Transverse colon (tissue), 4 donors: ENCODE measurements around the gene VN1R2. TPM values are rescaled to one million over a fixed set of nuclear protein-coding genes. Genes with fewer than 3 reads are reported as not detected.
"Not testable (repeated sequence)": the region's sequence is repeated elsewhere in the genome, so short reads cannot be mapped to it uniquely, and the experiment has no call there.

Source experiments
- DNase-seq: peaks from one replicate; pipeline ENCODE4 v3.0.0-alpha.2; 2019
- H3K27ac ChIP-seq, 4 donors: fragments of 200-600 bp; sonication (generic); 2 replicates each; pipeline ENCODE4 v1.5.1; 2016 to 2018; ENCODE audit warnings: inconsistent platforms in 4 of 4
- H3K27me3 ChIP-seq: fragments of 200-600 bp; sonication (generic); 2 replicates; pipeline ENCODE4 v1.5.1; 2017; ENCODE audit warnings: inconsistent platforms
- H3K36me3 ChIP-seq, 4 donors: fragments of 200-600 bp; sonication (generic); 2 replicates each; pipeline ENCODE4 v1.5.1; 2017 to 2019; ENCODE audit warnings: inconsistent platforms in 4 of 4
- H3K4me1 ChIP-seq, 4 donors: fragments of 200-600 bp; sonication (generic); 2 replicates each; pipeline ENCODE4 v1.5.1; 2017 to 2020; ENCODE audit warnings: inconsistent platforms in 4 of 4
- H3K4me3 ChIP-seq, 4 donors: fragments of 200-600 bp; sonication (generic); 1 replicate in 1 of 4; 2 replicates in 3 of 4; pipeline versions ENCODE4 v1.5.1 to v1.6.1; 2017 to 2019; ENCODE audit warnings: inconsistent platforms in 4 of 4
- H3K9me3 ChIP-seq, 2 donors: fragments of 200-600 bp; sonication (generic); 2 replicates each; pipeline ENCODE4 v1.5.1; 2017 to 2019; ENCODE audit warnings: inconsistent platforms in 2 of 2
- EP300 ChIP-seq: sonication (generic); formaldehyde crosslinking; IDR thresholded peaks from one replicate; pipeline ENCODE4 v1.6.1; 2017; ENCODE audit warnings: antibody characterized with exemption, low read depth
- POLR2A ChIP-seq: fragments of 450-650 bp; IDR thresholded peaks from one replicate; pipeline ENCODE4 v1.6.1; 2016; ENCODE audit warnings: antibody characterized with exemption, mild to moderate bottlenecking, moderate library complexity
- POLR2AphosphoS5 ChIP-seq, 3 donors: sonication (generic); formaldehyde crosslinking; IDR thresholded peaks; one replicate each; pipeline ENCODE4 v1.6.1; 2016; ENCODE audit warnings: antibody characterized with exemption in 3 of 3
- whole genome bisulfite sequencing, 2 donors: methylation state at CpG; one replicate each; pipeline ENCODE4 v1.1.5; 2018; ENCODE audit warnings: low coverage in 1 of 2; 5-methylcytosine and 5-hydroxymethylcytosine counted together
- in situ Hi-C, 4 donors: fragments of 200-750 bp; cut with MboI; loops; one replicate each; pipeline versions ENCODE4 v1.15.0 to v1.15.1; 2017; ENCODE audit warnings: low sequenced_read_pairs in 3 of 4, low pct_ligation_motif_present in 1 of 4, low pct_unique_long_range_greater_than_20kb in 1 of 4
- intact Hi-C: fragments of 100-400 bp; cut with DNase I; formaldehyde crosslinking; loops from one replicate; pipeline ENCODE4 v1.15.1; 2023; ENCODE audit warnings: low total_unique reads
- total RNA-seq, 4 donors: library from RNA; depleted of rRNA; stranded (reverse); fragments of >200 nt; gene quantifications; one replicate each; pipeline ENCODE4 v1.1.0, GENCODE V29; 2016
- TF ChIP-seq, protein P1 (sequence below), 5 experiments: fragments of 200-600 bp in 3 of 5; fragments of 450-650 bp in 2 of 5; sonication (generic) in 3 of 5; IDR thresholded peaks; 1 replicate in 2 of 5; 2 replicates in 3 of 5; pipeline ENCODE4 v1.5.1; 2016 to 2017; ENCODE audit warnings: antibody characterized with exemption in 5 of 5, inconsistent platforms in 3 of 5, mild to moderate bottlenecking in 2 of 5, moderate library complexity in 1 of 5

Gene VN1R2, protein sequence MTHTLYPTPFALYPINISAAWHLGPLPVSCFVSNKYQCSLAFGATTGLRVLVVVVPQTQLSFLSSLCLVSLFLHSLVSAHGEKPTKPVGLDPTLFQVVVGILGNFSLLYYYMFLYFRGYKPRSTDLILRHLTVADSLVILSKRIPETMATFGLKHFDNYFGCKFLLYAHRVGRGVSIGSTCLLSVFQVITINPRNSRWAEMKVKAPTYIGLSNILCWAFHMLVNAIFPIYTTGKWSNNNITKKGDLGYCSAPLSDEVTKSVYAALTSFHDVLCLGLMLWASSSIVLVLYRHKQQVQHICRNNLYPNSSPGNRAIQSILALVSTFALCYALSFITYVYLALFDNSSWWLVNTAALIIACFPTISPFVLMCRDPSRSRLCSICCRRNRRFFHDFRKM
- total RNA-seq = not detected

DNA sequence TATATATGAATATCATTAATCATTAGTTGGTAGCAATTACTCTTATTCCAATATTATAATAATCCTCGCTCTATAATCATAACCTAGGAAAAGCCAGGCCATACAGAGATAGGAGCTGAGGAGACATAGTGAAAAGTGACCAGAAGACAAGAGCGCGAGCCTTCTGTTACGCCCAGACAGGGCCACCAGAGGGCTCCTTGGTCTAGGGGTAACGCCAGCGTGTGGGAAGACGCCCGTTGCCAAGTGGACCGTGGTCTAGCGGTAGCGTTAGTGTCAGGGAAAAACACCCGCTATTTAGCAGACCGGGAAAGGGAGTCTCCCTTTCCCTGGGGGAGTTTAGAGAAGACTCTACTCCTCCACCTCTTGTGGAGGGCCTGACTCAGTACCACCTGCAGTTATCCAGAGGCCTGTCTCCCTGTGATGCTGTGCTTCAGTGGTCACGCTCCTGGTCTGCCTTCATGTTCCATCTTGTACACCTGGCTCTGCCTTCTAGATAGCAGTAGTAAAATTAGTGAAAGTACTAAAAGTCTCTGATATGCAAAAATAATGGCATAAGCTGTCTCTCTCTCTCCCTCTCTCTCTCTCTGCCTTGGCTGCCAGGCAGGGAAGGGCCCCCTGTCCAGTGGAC, at the start of gene VN1R2:
Gene VN1R2, plus strand, starts transcription at position 578 of the 628 bp plus-strand sequence. CDS start 84 bp downstream, outside the sequence.
- H3K27me3 ChIP-seq, H3K27ac ChIP-seq, intact Hi-C loops, H3K36me3 ChIP-seq, DNase-seq, in situ Hi-C loops, H3K4me3 ChIP-seq: not testable (repeated sequence)
- WGBS, 2 donors = 70 to 74% methylated on average over 6 to 14 of the region's 14 CpGs
- peaks cover 0 to 13% (median 2%) of the 10 kb centered on the region in 4 donors for H3K4me1 ChIP-seq
- H3K9me3 ChIP-seq = peaks cover 3 to 10% of the 10 kb centered on the region in 2 donors

DNA sequence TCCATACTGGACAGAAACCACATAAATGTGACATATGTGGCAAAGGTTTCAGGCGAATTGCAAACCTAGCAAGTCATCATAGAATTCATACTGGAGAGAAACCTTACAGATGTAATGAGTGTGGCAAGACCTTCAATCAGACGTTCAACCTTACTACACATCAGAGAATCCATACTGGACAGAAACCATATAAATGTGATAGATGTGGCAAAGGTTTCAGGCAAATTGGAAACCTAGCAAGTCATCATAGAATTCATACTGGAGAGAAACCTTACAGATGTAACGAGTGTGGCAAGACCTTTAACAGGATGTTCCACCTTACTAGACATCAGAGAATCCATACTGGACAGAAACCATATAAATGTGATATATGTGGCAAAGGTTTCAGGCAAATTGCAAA, 46.5 kb upstream of the VN1R2 start:
- H3K27me3 ChIP-seq, intact Hi-C loops, in situ Hi-C loops, H3K4me3 ChIP-seq, DNase-seq, H3K27ac ChIP-seq, H3K4me1 ChIP-seq: not testable (repeated sequence)
- H3K36me3 ChIP-seq = peaks cover 0 to 48% (median 18%) of the 10 kb centered on the region in 4 donors
- WGBS, 2 donors = 83 to 85% methylated on average over 3 of the region's 3 CpGs
- peaks cover 84 to 90% of the 10 kb centered on the region in 2 donors for H3K9me3 ChIP-seq

DNA sequence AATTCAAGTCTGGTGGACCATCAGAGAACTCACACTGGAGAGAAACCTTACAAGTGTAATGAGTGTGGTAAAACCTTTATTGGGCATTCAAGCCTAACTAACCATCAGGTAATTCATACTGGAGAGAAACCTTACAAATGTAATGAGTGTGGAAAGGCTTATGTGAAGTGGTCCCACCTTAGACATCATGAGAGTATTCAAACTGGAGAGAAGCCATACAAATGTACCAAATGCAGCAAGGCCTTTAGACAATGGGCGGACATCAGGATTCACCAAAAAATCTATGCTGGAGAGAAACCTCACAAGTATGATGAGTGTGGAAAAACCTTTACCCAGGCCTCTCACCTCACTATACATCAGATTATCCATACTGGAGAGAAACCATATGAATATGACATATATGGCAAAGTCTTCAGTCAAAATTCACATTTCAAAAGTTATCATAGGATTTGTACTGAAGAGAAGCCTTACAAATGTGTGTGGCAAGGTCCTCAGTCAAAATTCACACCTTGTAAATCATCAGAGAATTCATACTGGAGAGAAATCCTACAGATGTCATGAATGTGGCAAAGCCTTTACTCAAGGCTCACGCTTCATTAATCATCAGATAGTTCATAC, 45.3 kb upstream of the VN1R2 start:
- WGBS, 2 donors = 98 to 100% methylated on average over 1 to 2 of the region's 2 CpGs
- Histone ChIP-seq H3K36me3 (peaks cover 0 to 41% (median 16%) of the 10 kb centered on the region in 4 donors), H3K27me3 (no peaks in the 10 kb centered on the region), H3K4me1 (no peaks in the 10 kb centered on the region), H3K27ac (no peak overlapping the region), H3K4me3 (no peak overlapping the region), H3K9me3 (peaks cover 94% of the 10 kb centered on the region in 2 donors)
- no peak for DNase-seq
- intact Hi-C loops (no loop called here), in situ Hi-C loops (no loop called here)
- TF ChIP-seq, protein P1, sequence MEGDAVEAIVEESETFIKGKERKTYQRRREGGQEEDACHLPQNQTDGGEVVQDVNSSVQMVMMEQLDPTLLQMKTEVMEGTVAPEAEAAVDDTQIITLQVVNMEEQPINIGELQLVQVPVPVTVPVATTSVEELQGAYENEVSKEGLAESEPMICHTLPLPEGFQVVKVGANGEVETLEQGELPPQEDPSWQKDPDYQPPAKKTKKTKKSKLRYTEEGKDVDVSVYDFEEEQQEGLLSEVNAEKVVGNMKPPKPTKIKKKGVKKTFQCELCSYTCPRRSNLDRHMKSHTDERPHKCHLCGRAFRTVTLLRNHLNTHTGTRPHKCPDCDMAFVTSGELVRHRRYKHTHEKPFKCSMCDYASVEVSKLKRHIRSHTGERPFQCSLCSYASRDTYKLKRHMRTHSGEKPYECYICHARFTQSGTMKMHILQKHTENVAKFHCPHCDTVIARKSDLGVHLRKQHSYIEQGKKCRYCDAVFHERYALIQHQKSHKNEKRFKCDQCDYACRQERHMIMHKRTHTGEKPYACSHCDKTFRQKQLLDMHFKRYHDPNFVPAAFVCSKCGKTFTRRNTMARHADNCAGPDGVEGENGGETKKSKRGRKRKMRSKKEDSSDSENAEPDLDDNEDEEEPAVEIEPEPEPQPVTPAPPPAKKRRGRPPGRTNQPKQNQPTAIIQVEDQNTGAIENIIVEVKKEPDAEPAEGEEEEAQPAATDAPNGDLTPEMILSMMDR (IDR thresholded peaks at IDR 0.05) = no peak
- no peak for TF ChIP-seq POLR2AphosphoS5 (IDR thresholded peaks at IDR 0.05)
- TF ChIP-seq EP300 = no peak
- TF ChIP-seq POLR2A = no peak

DNA sequence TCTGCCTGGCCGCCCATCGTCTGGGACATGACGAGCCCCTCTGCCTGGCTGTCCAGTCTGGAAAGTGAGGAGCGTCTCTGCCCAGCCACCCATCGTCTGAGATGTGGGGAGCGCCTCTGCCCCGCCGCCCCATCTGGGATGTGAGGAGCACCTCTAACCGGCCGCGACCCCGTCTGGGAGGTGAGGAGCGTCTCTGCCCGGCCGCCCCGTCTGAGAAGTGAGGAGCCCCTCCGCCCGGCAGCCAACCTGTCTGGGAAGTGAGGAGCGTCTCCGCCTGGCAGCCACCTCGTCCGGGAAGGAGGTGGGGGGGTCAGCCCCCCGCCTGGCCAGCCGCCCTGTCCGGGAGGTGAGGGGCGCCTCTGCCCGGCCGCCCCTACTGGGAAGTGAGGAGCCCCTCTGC, 35.4 kb upstream of the VN1R2 start:
- H3K4me3 ChIP-seq, H3K4me1 ChIP-seq, H3K36me3 ChIP-seq, DNase-seq, H3K27me3 ChIP-seq, H3K27ac ChIP-seq, in situ Hi-C loops, intact Hi-C loops: not testable (repeated sequence)
- H3K9me3 ChIP-seq = peaks cover 59 to 65% of the 10 kb centered on the region in 2 donors
- whole genome bisulfite sequencing, 2 donors = 100% methylated on average over 3 of the region's 28 CpGs; no CpG with 5 or more reads in 1 of the 2 donors

DNA sequence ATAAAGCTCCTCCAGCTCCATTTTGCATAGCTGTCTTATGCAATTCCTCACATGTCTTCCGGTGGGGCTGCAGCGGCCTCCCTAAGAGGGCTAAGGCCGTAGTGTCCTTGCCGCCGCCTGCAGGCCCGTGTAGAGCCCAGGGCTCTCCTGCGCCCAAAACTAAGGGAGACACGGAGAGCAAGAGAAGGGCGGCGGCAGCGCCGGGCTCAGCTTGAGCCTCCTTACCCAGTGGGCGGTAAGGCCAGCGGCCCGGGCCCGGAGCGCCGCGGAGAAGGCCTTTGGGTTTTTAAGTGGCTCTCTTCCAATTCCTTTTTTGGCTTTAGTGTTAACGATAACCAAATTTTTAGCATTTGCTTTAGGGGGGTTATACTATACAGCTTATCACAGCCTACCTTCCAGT, 33.5 kb upstream of the VN1R2 start:
- WGBS, 2 donors = 97 to 100% methylated on average over 5 to 19 of the region's 20 CpGs

More for the DNA sequence above, 33.5 kb upstream of the VN1R2 start:
- H3K27ac ChIP-seq = no peak overlapping the region
- intact Hi-C loops = no loop called here
- no peak for DNase-seq
- TF ChIP-seq, protein P1 (IDR thresholded peaks at IDR 0.05) = no peak
- TF ChIP-seq EP300 (no peak), POLR2AphosphoS5 (IDR thresholded peaks at IDR 0.05) (no peak), POLR2A (no peak)
- no peaks in the 10 kb centered on the region for H3K4me1 ChIP-seq
- H3K27me3 ChIP-seq = no peaks in the 10 kb centered on the region
- in situ Hi-C loops = no loop called here
- H3K4me3 ChIP-seq = no peak overlapping the region
- H3K9me3 ChIP-seq = peaks cover 51 to 59% of the 10 kb centered on the region in 2 donors
- H3K36me3 ChIP-seq = no peaks in the 10 kb centered on the region
